ENCODE results near the gene LUC7L3.
"Not testable (repeated sequence)": the region's sequence is repeated elsewhere in the genome, so short reads cannot be mapped to it uniquely, and the experiment has no call there.

Gene LUC7L3

GRCh38 chr17:50785126-50785525 is 65.7 kb downstream of the LUC7L3 start:
- no peak for DNase-seq (ENCODE audit: low read depth)

- DNase-seq (ENCODE audit: low read depth), result no peak
Measured at GRCh38 chr17:50785946-50786570, 66.7 kb downstream of the LUC7L3 start.

GRCh38 chr17:50787106-50787505 is 67.7 kb downstream of the LUC7L3 start:
- no peak for DNase-seq (ENCODE audit: low read depth)

GRCh38 chr17:50790618-50791017 is 71.2 kb downstream of the LUC7L3 start:
- DNase-seq (ENCODE audit: low read depth), result no peak

- no peak for DNase-seq (ENCODE audit: low read depth)
Measured at GRCh38 chr17:50792132-50792531, 72.7 kb downstream of the LUC7L3 start.

GRCh38 chr17:50793007-50793406 is 73.6 kb downstream of the LUC7L3 start:
- DNase-seq (ENCODE audit: low read depth), result no peak

- DNase-seq (ENCODE audit: low read depth), result no peak
Measured at GRCh38 chr17:50794361-50794760, 75.0 kb downstream of the LUC7L3 start.

GRCh38 chr17:50797135-50797810 is 77.9 kb downstream of the LUC7L3 start:
- DNase-seq (ENCODE audit: low read depth), result no peak

- no peak for DNase-seq (ENCODE audit: low read depth)
Measured at GRCh38 chr17:50798424-50799288, 79.3 kb downstream of the LUC7L3 start.

- DNase-seq (ENCODE audit: low read depth), result no peak
Measured at GRCh38 chr17:50799582-50799981, 80.2 kb downstream of the LUC7L3 start.

- DNase-seq (ENCODE audit: low read depth), result no peak
Measured at GRCh38 chr17:50800196-50800700, 80.8 kb downstream of the LUC7L3 start.

GRCh38 chr17:50802609-50803571 is 83.5 kb downstream of the LUC7L3 start:
- no peak for DNase-seq (ENCODE audit: low read depth)

GRCh38 chr17:50803676-50804075 is 84.3 kb downstream of the LUC7L3 start:
- no peak for DNase-seq (ENCODE audit: low read depth)

- DNase-seq (ENCODE audit: low read depth), result not testable (repeated sequence)
Measured at GRCh38 chr17:50804749-50805475, 85.5 kb downstream of the LUC7L3 start.

GRCh38 chr17:50805486-50805885 is 86.1 kb downstream of the LUC7L3 start:
- DNase-seq (ENCODE audit: low read depth), result no peak
